Thoracic aorta (tissue), 2 donors: ENCODE results near the gene ABHD10. TPM values are rescaled to one million over a fixed set of nuclear protein-coding genes. Genes with fewer than 3 reads are reported as not detected.

Experiments
- ATAC-seq: fragments of 150-250 bp; one replicate; pipeline ENCODE4 v1.8.0; 2017; ENCODE audit warnings: low read depth; ENCODE audit not compliant: insufficient number of reproducible peaks, low FRiP score
- DNase-seq: peaks from one replicate; pipeline ENCODE4 v3.0.0-alpha.2; 2020; ENCODE audit warnings: low spot score
- H3K27ac ChIP-seq, 2 donors: fragments of 200-600 bp; sonication (generic); 1 replicate in 1 of 2; 2 replicates in 1 of 2; pipeline ENCODE4 v1.5.1; 2016; ENCODE audit warnings: mild to moderate bottlenecking in 2 of 2, moderate library complexity in 2 of 2
- H3K27me3 ChIP-seq: fragments of 200-600 bp; sonication (generic); replicated peaks from 2 replicates; pipeline ENCODE4 v1.6.0; 2016; ENCODE audit warnings: mild to moderate bottlenecking; ENCODE audit not compliant: insufficient read depth
- H3K36me3 ChIP-seq: fragments of 200-600 bp; sonication (generic); one replicate; pipeline ENCODE4 v1.5.1; 2016
- H3K4me1 ChIP-seq, 2 donors: fragments of 200-600 bp; sonication (generic); 1 replicate in 1 of 2; 2 replicates in 1 of 2; pipeline versions ENCODE4 v1.5.1 to v1.6.0; 2016; ENCODE audit warnings: low read depth in 2 of 2, mild to moderate bottlenecking in 1 of 2; ENCODE audit not compliant: control insufficient read depth in 1 of 2
- H3K4me3 ChIP-seq: fragments of 200-600 bp; sonication (generic); 2 replicates; pipeline ENCODE4 v1.5.1; 2016; ENCODE audit warnings: mild to moderate bottlenecking
- H3K9me3 ChIP-seq: fragments of 200-600 bp; sonication (generic); 2 replicates; pipeline ENCODE4 v1.5.1; 2016
- total RNA-seq, 2 donors: library from RNA; depleted of rRNA; stranded (reverse); fragments of >200 nt; gene quantifications; one replicate each; pipeline versions ENCODE4 v1.1.0 to v1.2.3, GENCODE V29; 2016
- TF ChIP-seq, protein P1 (sequence below): fragments of 200-600 bp; sonication (generic); IDR thresholded peaks from one replicate; pipeline ENCODE4 v1.5.1; 2019; ENCODE audit warnings: antibody characterized with exemption

Gene ABHD10
- total RNA-seq = 10 to 100 TPM in 1 of 2 donors, 1 to 10 TPM in 1; 9.6 to 13.2 TPM

DNA sequence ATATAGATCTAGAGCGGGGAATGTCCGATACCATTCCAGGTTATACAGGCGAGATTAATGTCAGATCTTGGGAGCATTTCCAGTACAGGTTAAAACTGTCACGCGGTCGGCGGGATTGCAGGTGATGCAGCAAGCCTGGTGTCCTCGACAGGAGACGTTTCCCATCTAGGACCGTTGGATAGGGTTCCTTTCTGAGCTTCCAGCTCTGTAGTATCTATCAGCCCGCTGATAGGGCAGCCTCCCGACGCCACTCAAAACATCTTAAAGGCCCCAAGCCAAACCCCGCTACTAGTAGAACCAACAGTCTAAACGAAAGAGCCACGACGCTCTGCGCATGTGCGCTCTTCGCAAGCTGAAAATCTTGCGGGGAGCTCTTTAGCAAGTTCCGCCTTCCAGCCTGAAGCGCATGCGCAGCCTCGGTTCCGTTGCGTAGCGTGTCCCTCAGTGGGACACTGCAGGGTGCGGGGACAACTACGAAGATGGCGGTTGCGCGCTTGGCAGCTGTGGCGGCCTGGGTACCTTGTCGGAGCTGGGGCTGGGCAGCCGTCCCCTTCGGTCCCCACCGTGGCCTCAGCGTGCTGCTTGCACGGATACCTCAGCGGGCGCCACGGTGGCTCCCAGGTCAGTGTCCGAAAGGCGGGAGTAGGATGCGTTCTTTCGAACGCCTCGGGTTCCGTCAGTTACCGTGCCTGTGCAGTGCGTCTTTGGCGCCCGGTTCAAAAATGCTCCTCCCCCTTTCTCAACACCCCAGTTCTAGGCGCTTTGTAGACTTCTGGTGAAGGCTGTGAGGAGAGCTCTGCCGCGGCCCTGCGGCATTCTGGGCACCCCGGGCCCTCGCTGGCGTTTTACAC, at the start of gene ABHD10:
Gene ABHD10 (plus strand): TSS at position 444 of the 851 bp plus-strand sequence. CDS start 36 bp downstream, at position 480.
- Histone ChIP-seq H3K4me1 (peaks cover 21 to 25% of the 10 kb centered on the region in 2 donors), H3K9me3 (no peaks in the 10 kb centered on the region), H3K4me3 (peak within 1 kb of the TSS; percentile 95), H3K36me3 (peaks cover 8% of the 10 kb centered on the region), H3K27me3 (no peaks in the 10 kb centered on the region), H3K27ac (peak within 1 kb of the TSS; percentile 63 to 80)
- TF ChIP-seq, protein P1, sequence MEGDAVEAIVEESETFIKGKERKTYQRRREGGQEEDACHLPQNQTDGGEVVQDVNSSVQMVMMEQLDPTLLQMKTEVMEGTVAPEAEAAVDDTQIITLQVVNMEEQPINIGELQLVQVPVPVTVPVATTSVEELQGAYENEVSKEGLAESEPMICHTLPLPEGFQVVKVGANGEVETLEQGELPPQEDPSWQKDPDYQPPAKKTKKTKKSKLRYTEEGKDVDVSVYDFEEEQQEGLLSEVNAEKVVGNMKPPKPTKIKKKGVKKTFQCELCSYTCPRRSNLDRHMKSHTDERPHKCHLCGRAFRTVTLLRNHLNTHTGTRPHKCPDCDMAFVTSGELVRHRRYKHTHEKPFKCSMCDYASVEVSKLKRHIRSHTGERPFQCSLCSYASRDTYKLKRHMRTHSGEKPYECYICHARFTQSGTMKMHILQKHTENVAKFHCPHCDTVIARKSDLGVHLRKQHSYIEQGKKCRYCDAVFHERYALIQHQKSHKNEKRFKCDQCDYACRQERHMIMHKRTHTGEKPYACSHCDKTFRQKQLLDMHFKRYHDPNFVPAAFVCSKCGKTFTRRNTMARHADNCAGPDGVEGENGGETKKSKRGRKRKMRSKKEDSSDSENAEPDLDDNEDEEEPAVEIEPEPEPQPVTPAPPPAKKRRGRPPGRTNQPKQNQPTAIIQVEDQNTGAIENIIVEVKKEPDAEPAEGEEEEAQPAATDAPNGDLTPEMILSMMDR = no peak
- DNase-seq = peak; percentile 77
- peak; percentile 96 for ATAC-seq

DNA sequence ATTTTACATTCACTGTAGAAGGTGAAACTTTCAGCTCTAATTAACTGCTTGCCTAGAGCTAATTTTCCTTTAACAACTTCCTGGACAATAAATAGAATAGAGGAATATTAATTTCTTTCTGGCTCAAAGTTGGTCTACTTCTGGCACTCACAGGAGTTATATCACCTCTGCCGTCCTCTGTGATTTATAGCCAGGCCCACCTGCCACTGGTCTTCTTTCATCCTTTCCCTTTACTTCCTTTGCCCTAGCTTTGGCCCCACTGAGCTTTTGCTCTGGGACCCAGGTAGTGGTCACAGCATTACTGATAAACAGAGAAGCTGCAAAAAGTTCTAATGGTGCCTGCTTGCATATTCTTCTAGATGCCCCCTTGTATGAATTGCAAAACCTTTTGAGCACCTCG, 49.3 kb upstream of the ABHD10 start:
- Histone ChIP-seq H3K36me3 (no peaks in the 10 kb centered on the region), H3K27ac (no peak overlapping the region), H3K9me3 (no peaks in the 10 kb centered on the region), H3K27me3 (no peaks in the 10 kb centered on the region), H3K4me3 (no peak overlapping the region), H3K4me1 (peaks cover 14 to 42% of the 10 kb centered on the region in 2 donors)
- DNase-seq = no peak
- no peak for ATAC-seq
- TF ChIP-seq, protein P1 = no peak

DNA sequence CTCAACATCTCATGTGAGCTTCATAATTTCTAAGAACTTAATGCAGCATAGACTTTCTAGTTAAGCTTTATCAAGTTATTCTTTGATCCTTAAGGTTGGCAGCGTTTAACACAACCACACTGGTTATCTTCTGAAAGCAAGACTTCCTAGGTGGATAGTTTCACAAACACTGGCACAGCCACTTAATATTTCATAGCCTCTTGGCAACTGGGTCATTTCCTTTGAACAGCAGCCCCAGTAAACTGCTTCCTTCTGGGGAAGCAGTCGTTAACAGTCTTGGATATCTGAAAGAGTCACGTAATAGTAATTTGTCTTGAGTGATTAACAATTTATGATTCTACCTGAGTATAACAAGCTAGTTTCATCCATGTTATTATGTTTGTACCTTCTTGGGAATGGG, 45.9 kb upstream of the ABHD10 start:
- Histone ChIP-seq H3K9me3 (no peaks in the 10 kb centered on the region), H3K27me3 (no peaks in the 10 kb centered on the region), H3K27ac (peak overlapping the region in 1 of 2 donors; percentile 20), H3K4me3 (no peak overlapping the region), H3K36me3 (no peaks in the 10 kb centered on the region), H3K4me1 (peaks cover 25 to 56% of the 10 kb centered on the region in 2 donors)
- no peak for ATAC-seq
- no peak for DNase-seq
- TF ChIP-seq, protein P1 = no peak

DNA sequence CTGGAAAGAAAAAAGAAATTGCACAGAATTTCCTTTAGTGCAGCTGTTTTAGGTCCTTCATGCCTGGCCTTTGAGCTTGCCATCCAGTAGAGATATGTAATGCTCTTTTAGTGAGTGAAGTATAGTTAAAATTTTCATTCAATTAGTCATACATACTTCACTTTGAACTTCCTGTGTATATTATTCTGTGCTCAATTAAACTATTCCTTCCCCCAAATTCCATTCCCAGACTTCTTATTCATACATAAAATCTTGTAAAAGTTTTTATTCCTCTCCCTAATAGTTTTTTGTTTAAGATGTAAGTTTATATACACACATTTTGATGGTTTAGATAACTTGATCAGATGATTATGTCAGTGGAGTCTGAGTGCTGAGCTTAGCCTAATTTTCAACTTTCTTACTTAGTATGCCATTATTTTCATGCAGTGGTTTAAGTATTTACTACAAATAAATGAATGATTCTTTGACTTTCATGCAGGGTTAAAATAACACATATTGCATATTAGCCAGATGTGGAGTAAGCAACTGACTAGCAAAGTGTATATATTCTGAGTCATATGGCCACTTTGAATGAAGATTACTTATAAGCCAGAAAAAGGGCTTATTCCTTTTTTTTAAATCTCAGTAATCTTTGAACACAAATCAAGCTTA, 42.5 kb upstream of the ABHD10 start:
- no peak overlapping the region for H3K4me3 ChIP-seq
- peak overlapping the region in 1 of 2 donors; percentile 19 for H3K27ac ChIP-seq
- ATAC-seq (no peak), DNase-seq (no peak)
- H3K36me3 ChIP-seq = peaks cover 6% of the 10 kb centered on the region
- H3K4me1 ChIP-seq = peaks cover 25 to 50% of the 10 kb centered on the region in 2 donors
- TF ChIP-seq, protein P1 = no peak
- H3K9me3 ChIP-seq = no peaks in the 10 kb centered on the region
- no peaks in the 10 kb centered on the region for H3K27me3 ChIP-seq

DNA sequence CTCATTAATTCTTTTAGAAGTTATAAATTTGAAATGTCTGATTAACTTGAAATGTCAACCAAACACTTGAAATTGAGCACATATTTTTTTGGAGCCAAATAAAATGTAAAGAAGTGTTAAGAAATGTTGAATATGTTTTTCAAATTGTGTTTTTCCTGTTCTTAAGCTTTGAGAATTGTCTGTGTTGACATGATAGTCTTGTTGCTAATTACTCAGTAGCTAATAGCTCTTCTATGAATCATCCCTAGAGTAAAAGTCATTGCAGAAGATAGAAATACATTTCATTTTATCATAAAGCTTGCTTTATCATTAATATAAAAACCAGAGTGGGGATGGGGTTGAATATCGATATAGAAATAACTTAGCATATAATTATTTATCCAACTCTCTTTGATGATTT, 41.9 kb upstream of the ABHD10 start:
- H3K27ac ChIP-seq = peak overlapping the region in 1 of 2 donors; percentile 19
- H3K9me3 ChIP-seq = no peaks in the 10 kb centered on the region
- H3K36me3 ChIP-seq = peaks cover 11% of the 10 kb centered on the region

More for the DNA sequence above, 41.9 kb upstream of the ABHD10 start:
- Histone ChIP-seq H3K4me3 (no peak overlapping the region), H3K27me3 (no peaks in the 10 kb centered on the region), H3K4me1 (peaks cover 25 to 44% of the 10 kb centered on the region in 2 donors)
- TF ChIP-seq, protein P1 = no peak
- ATAC-seq (no peak), DNase-seq (no peak)
